Activated CD4-positive, alpha-beta T cell treated with anti-CD3 and anti-CD28 coated beads for 24 hours (primary cell): Measurements from ENCODE around the gene SLC2A6.

ENCODE experiments used
- DNase-seq, 2 donors: peaks; one replicate each; pipeline ENCODE4 v3.0.0-alpha.2; 2020; ENCODE audit warnings: low read depth in 2 of 2

The SLC2A6 gene

GRCh38 chr9:133477992-133478850 lies 678 bp downstream of the SLC2A6 start:
- DNase-seq: no peak

- DNase-seq: no peak
Observed at GRCh38 chr9:133477461-133477860, 1.4 kb downstream of the SLC2A6 start.

- DNase-seq: no peak
Observed at GRCh38 chr9:133476941-133477340, 2.0 kb downstream of the SLC2A6 start.

- no peak for DNase-seq
Observed at GRCh38 chr9:133476036-133476931, 2.6 kb downstream of the SLC2A6 start.

GRCh38 chr9:133475292-133476012 lies 3.4 kb downstream of the SLC2A6 start:
- no peak for DNase-seq

- DNase-seq: no peak
Observed at GRCh38 chr9:133474853-133475252, 4.0 kb downstream of the SLC2A6 start.

- no peak for DNase-seq
Observed at GRCh38 chr9:133474215-133474614, 4.7 kb downstream of the SLC2A6 start.

- DNase-seq: no peak
Observed at GRCh38 chr9:133473743-133474142, 5.2 kb downstream of the SLC2A6 start.

GRCh38 chr9:133472753-133473378 lies 6.0 kb downstream of the SLC2A6 start:
- no peak for DNase-seq

- DNase-seq: no peak
Observed at GRCh38 chr9:133472277-133472645, 6.6 kb downstream of the SLC2A6 start.

GRCh38 chr9:133471551-133472276 lies 7.2 kb downstream of the SLC2A6 start:
- DNase-seq: no peak

GRCh38 chr9:133470988-133471387 lies 7.9 kb downstream of the SLC2A6 start:
- no peak for DNase-seq

- DNase-seq: no peak
Observed at GRCh38 chr9:133470427-133470924, 8.4 kb downstream of the SLC2A6 start.

GRCh38 chr9:133468777-133469421 lies 10.0 kb downstream of the SLC2A6 start:
- no peak for DNase-seq

GRCh38 chr9:133468374-133468773 lies 10.5 kb downstream of the SLC2A6 start:
- no peak for DNase-seq

GRCh38 chr9:133467101-133467500 lies 11.8 kb downstream of the SLC2A6 start:
- DNase-seq: no peak

- DNase-seq: no peak
Observed at GRCh38 chr9:133465984-133466383, 12.9 kb downstream of the SLC2A6 start.

- DNase-seq: no peak
Observed at GRCh38 chr9:133464638-133465037, 14.3 kb downstream of the SLC2A6 start.

GRCh38 chr9:133463864-133464615 lies 14.9 kb downstream of the SLC2A6 start:
- DNase-seq: no peak
